H1 (cell line): ENCODE results near the gene PAQR5.

Experiments
- TEAD4 ChIP-seq: IDR thresholded peaks from 2 replicates; pipeline ENCODE4 v1.6.1; 2012; ENCODE audit warnings: low read depth, low read length, inconsistent platforms, mixed read lengths
- TF ChIP-seq, protein P1 (sequence below), 3 experiments: IDR thresholded peaks; 1 replicate in 2 of 3; 2 replicates in 1 of 3; pipeline versions ENCODE4 v1.5.1 to v1.6.1; 2011; ENCODE audit warnings: low read length in 3 of 3, mild to moderate bottlenecking in 3 of 3, inconsistent platforms in 2 of 3, low read depth in 1 of 3, moderate library complexity in 1 of 3; ENCODE audit not compliant: insufficient read depth in 1 of 3; ENCODE audit errors: control extremely low read depth in 1 of 3

DNA sequence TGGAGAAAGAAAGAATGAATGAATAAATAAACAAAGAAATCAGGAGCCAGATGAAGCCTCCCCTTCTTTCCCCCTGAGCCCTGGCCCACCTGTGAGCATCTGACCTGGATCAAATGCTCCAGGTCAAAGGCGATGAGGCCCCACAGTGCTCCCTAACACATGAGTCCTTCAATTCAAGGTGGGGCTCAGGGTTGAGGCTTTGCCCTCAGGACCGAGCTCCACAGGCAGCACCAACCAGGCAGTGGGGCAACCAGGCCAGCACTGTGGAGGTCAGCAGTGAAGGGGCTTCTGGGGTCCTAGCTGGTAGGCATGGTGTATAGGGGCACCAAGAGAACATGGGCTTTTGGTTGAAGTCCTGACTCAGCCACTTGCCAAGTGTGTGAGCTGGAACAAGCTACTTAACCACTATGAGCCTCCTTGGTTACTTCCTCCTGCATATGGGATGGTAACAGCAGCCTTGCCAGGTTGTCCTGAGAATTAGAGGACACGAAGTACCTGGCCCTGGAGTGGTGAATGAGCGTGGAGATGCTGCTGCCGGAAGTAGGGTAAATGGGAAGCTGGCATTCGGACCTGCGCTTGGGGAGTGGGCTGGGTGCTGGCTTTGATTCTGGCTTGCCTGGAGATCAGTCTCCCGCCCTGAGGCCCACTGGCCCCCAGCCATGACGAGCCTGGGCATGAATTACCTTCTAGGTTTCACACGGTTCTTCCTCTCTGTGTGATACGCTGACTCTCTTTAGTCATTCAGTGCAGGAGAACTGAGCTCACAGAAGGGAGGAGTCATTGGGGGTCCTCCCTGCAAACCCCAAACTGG is 10.0 kb upstream of the PAQR5 start:
- TF ChIP-seq, protein P1, sequence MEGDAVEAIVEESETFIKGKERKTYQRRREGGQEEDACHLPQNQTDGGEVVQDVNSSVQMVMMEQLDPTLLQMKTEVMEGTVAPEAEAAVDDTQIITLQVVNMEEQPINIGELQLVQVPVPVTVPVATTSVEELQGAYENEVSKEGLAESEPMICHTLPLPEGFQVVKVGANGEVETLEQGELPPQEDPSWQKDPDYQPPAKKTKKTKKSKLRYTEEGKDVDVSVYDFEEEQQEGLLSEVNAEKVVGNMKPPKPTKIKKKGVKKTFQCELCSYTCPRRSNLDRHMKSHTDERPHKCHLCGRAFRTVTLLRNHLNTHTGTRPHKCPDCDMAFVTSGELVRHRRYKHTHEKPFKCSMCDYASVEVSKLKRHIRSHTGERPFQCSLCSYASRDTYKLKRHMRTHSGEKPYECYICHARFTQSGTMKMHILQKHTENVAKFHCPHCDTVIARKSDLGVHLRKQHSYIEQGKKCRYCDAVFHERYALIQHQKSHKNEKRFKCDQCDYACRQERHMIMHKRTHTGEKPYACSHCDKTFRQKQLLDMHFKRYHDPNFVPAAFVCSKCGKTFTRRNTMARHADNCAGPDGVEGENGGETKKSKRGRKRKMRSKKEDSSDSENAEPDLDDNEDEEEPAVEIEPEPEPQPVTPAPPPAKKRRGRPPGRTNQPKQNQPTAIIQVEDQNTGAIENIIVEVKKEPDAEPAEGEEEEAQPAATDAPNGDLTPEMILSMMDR (IDR thresholded peaks at IDR 0.05; ENCODE audit: control extremely low read depth in 1 of 3, insufficient read depth in 1 of 3, low read depth in 1 of 3, low read length in 3 of 3) = no peak
- TF ChIP-seq TEAD4 = no peak
